Activated naive CD4-positive, alpha-beta T cell treated with anti-CD3 and anti-CD28 coated beads for 36 hours (primary cell): ENCODE measurements around the gene RIOK2. TPM values are rescaled to one million over a fixed set of nuclear protein-coding genes. Genes with fewer than 3 reads are reported as not detected.
"Not testable (repeated sequence)": the region's sequence is repeated elsewhere in the genome, so short reads cannot be mapped to it uniquely, and the experiment has no call there.

Source experiments
- CTCF ChIA-PET: fragments of 350-600 bp; sonication (Branson Sonifier 250); formaldehyde crosslinking; loops from one replicate; lab custom pipeline; 2021; ENCODE audit warnings: antibody characterized with exemption; lab: Charles Lee
- DNase-seq: peaks from one replicate; pipeline ENCODE4 v3.0.0-alpha.2; 2020
- H3K27ac Mint-ChIP-seq: one replicate; pipeline ENCODE4 v1.8.0; 2021; ENCODE audit warnings: mild to moderate bottlenecking, mixed read lengths
- H3K27me3 Mint-ChIP-seq: one replicate; pipeline ENCODE4 v1.8.0; 2021; ENCODE audit warnings: low read depth, mixed read lengths
- H3K36me3 Mint-ChIP-seq: one replicate; pipeline ENCODE4 v1.8.0; 2021; ENCODE audit warnings: low read depth, mixed read lengths
- H3K4me1 Mint-ChIP-seq: one replicate; pipeline ENCODE4 v1.8.0; 2021; ENCODE audit warnings: low read depth, mixed read lengths
- H3K4me3 Mint-ChIP-seq: one replicate; pipeline ENCODE4 v1.8.0; 2021; ENCODE audit warnings: mild to moderate bottlenecking, moderate library complexity, mixed read lengths
- H3K9me3 Mint-ChIP-seq: one replicate; pipeline ENCODE4 v1.8.0; 2021; ENCODE audit warnings: mixed read lengths
- intact Hi-C: fragments of 100-400 bp; cut with micrococcal nuclease; formaldehyde crosslinking; loops from one replicate; pipeline ENCODE4 v1.15.1; 2023
- total RNA-seq, 2 experiments: library from RNA; stranded (reverse); gene quantifications; one replicate each; pipeline ENCODE4 v1.2.3, GENCODE V29; 2021

RIOK2 gene
- total RNA-seq, 2 experiments from 2014 or later: 29.1 to 32.0 TPM

GRCh38 chr5:97193355-97193688 is 10.3 kb upstream of the RIOK2 start:
- H3K27me3 Mint-ChIP-seq: no peaks in the 10 kb centered on the region
- DNase-seq: no peak
- H3K4me1 Mint-ChIP-seq: peaks cover 5% of the 10 kb centered on the region
- peaks cover 4% of the 10 kb centered on the region for H3K36me3 Mint-ChIP-seq
- H3K9me3 Mint-ChIP-seq: peaks cover 4% of the 10 kb centered on the region
- intact Hi-C loops: no loop called here
- CTCF ChIA-PET: no interaction called here
- no peak overlapping the region for H3K27ac Mint-ChIP-seq
- H3K4me3 Mint-ChIP-seq: no peak overlapping the region

GRCh38 chr5:97192580-97193354 is 9.7 kb upstream of the RIOK2 start:
- intact Hi-C loops: no loop called here
- peaks cover 4% of the 10 kb centered on the region for H3K36me3 Mint-ChIP-seq
- H3K4me3 Mint-ChIP-seq: no peak overlapping the region
- H3K27ac Mint-ChIP-seq: no peak overlapping the region
- no peaks in the 10 kb centered on the region for H3K27me3 Mint-ChIP-seq
- peaks cover 5% of the 10 kb centered on the region for H3K4me1 Mint-ChIP-seq
- CTCF ChIA-PET: no interaction called here
- no peak for DNase-seq
- H3K9me3 Mint-ChIP-seq: peaks cover 5% of the 10 kb centered on the region

GRCh38 chr5:97191893-97192292 is 8.8 kb upstream of the RIOK2 start:
- Mint-ChIP-seq H3K4me1 (peaks cover 5% of the 10 kb centered on the region), H3K36me3 (peaks cover 4% of the 10 kb centered on the region), H3K27ac (no peak overlapping the region), H3K9me3 (peaks cover 5% of the 10 kb centered on the region), H3K4me3 (no peak overlapping the region), H3K27me3 (no peaks in the 10 kb centered on the region)
- intact Hi-C loops: no loop called here
- DNase-seq: no peak
- CTCF ChIA-PET: no interaction called here

- H3K27me3 Mint-ChIP-seq, DNase-seq, H3K36me3 Mint-ChIP-seq, H3K27ac Mint-ChIP-seq, H3K4me3 Mint-ChIP-seq, H3K9me3 Mint-ChIP-seq, CTCF ChIA-PET, H3K4me1 Mint-ChIP-seq: not testable (repeated sequence)
- intact Hi-C loops: loop anchor here (10.0 kb wide), 1 partner anchor 1225 kb away; the partner anchor contains the start of gene ELL2
These were observed 6.5 kb upstream of the RIOK2 start for GRCh38 chr5:97189523-97189922.

GRCh38 chr5:97183930-97184213 is 825 bp upstream of the RIOK2 start:
- CTCF ChIA-PET: interaction anchor here (0.7 to 0.8 kb wide), 3 partner anchors 22 to 118 kb away, joined by 3 read pairs; partner anchors contain the start of gene LIX1
- peaks cover 33% of the 10 kb centered on the region for H3K4me1 Mint-ChIP-seq
- no peak for DNase-seq
- peak overlapping the region; percentile 93 for H3K4me3 Mint-ChIP-seq
- intact Hi-C loops: loop anchor here (1.0 to 10.0 kb wide), 14 partner anchors 19 to 1849 kb away; partner anchors contain the start of genes CAST, CHD1, ELL2 and RFESD
- H3K27ac Mint-ChIP-seq: peak overlapping the region; percentile 99
- peaks cover 1% of the 10 kb centered on the region for H3K9me3 Mint-ChIP-seq
- H3K36me3 Mint-ChIP-seq: peaks cover 15% of the 10 kb centered on the region
- H3K27me3 Mint-ChIP-seq: no peaks in the 10 kb centered on the region

- no peak for DNase-seq
- Mint-ChIP-seq H3K4me3 (peak overlapping the region; percentile 93), H3K27me3 (no peaks in the 10 kb centered on the region), H3K9me3 (no peaks in the 10 kb centered on the region), H3K36me3 (peaks cover 22% of the 10 kb centered on the region), H3K27ac (peak overlapping the region; percentile 99), H3K4me1 (peaks cover 33% of the 10 kb centered on the region)
- CTCF ChIA-PET: interaction anchor here (0.6 to 0.7 kb wide), 3 partner anchors 26 to 568 kb away, joined by 3 read pairs; no protein-coding TSS in a partner anchor
- intact Hi-C loops: loop anchor here (1.0 to 10.0 kb wide), 14 partner anchors 17 to 1850 kb away; partner anchors contain the start of genes CAST, CHD1, ELL2 and RFESD
These were observed 412 bp downstream of the RIOK2 start for GRCh38 chr5:97182571-97183099.

GRCh38 chr5:97181856-97182545 is 1.0 kb downstream of the RIOK2 start:
- no peak for DNase-seq
- intact Hi-C loops: loop anchor here (2.0 to 10.0 kb wide), 5 partner anchors 365 to 1851 kb away; partner anchors contain the start of genes ELL2 and RFESD
- CTCF ChIA-PET: interaction anchor here (0.6 kb wide), 2 partner anchors 25 to 49 kb away, joined by 3 read pairs; no protein-coding TSS in a partner anchor
- H3K27me3 Mint-ChIP-seq: no peaks in the 10 kb centered on the region
- H3K9me3 Mint-ChIP-seq: no peaks in the 10 kb centered on the region
- peaks cover 22% of the 10 kb centered on the region for H3K36me3 Mint-ChIP-seq
- peaks cover 33% of the 10 kb centered on the region for H3K4me1 Mint-ChIP-seq
- peak overlapping the region; percentile 99 for H3K27ac Mint-ChIP-seq
- peak overlapping the region; percentile 93 for H3K4me3 Mint-ChIP-seq

GRCh38 chr5:97179457-97179856 is 3.6 kb downstream of the RIOK2 start:
- H3K4me1 Mint-ChIP-seq: peaks cover 31% of the 10 kb centered on the region
- DNase-seq, H3K27me3 Mint-ChIP-seq, H3K27ac Mint-ChIP-seq, H3K9me3 Mint-ChIP-seq, H3K4me3 Mint-ChIP-seq, intact Hi-C loops, CTCF ChIA-PET: not testable (repeated sequence)
- H3K36me3 Mint-ChIP-seq: peaks cover 32% of the 10 kb centered on the region

GRCh38 chr5:97172227-97172626 is 10.8 kb downstream of the RIOK2 start:
- peaks cover 30% of the 10 kb centered on the region for H3K36me3 Mint-ChIP-seq
- no peak overlapping the region for H3K4me3 Mint-ChIP-seq
- H3K27ac Mint-ChIP-seq: peak overlapping the region; percentile 63
- CTCF ChIA-PET: interaction anchor here (1.4 kb wide), 1 partner anchor 303 kb away, joined by 3 read pairs; no protein-coding TSS in a partner anchor
- intact Hi-C loops: no loop called here
- peaks cover 18% of the 10 kb centered on the region for H3K4me1 Mint-ChIP-seq
- no peaks in the 10 kb centered on the region for H3K27me3 Mint-ChIP-seq
- H3K9me3 Mint-ChIP-seq: no peaks in the 10 kb centered on the region
- DNase-seq: no peak

- CTCF ChIA-PET: interaction anchor here (1.4 kb wide), 1 partner anchor 303 kb away, joined by 3 read pairs; no protein-coding TSS in a partner anchor
- H3K9me3 Mint-ChIP-seq: no peaks in the 10 kb centered on the region
- intact Hi-C loops: no loop called here
- peak overlapping the region; percentile 63 for H3K27ac Mint-ChIP-seq
- H3K4me1 Mint-ChIP-seq: peaks cover 18% of the 10 kb centered on the region
- H3K36me3 Mint-ChIP-seq: peaks cover 28% of the 10 kb centered on the region
- no peak for DNase-seq
- no peak overlapping the region for H3K4me3 Mint-ChIP-seq
- H3K27me3 Mint-ChIP-seq: no peaks in the 10 kb centered on the region
These were observed 11.3 kb downstream of the RIOK2 start for GRCh38 chr5:97171703-97172102.

GRCh38 chr5:97167435-97167834 is 15.6 kb downstream of the RIOK2 start:
- H3K27me3 Mint-ChIP-seq: no peaks in the 10 kb centered on the region
- intact Hi-C loops: loop anchor here (10.0 kb wide), 1 partner anchor 1303 kb away; no protein-coding TSS in a partner anchor
- no peaks in the 10 kb centered on the region for H3K9me3 Mint-ChIP-seq
- H3K27ac Mint-ChIP-seq: peak overlapping the region; percentile 83
- peaks cover 22% of the 10 kb centered on the region for H3K36me3 Mint-ChIP-seq
- peaks cover 26% of the 10 kb centered on the region for H3K4me1 Mint-ChIP-seq
- H3K4me3 Mint-ChIP-seq: no peak overlapping the region
- CTCF ChIA-PET: interaction anchor here (2.0 kb wide), 1 partner anchor 298 kb away, joined by 6 read pairs; no protein-coding TSS in a partner anchor
- DNase-seq: no peak

GRCh38 chr5:97165726-97166125 is 17.3 kb downstream of the RIOK2 start:
- Mint-ChIP-seq H3K36me3 (peaks cover 19% of the 10 kb centered on the region), H3K4me3 (no peak overlapping the region), H3K27me3 (no peaks in the 10 kb centered on the region), H3K4me1 (peaks cover 22% of the 10 kb centered on the region), H3K9me3 (no peaks in the 10 kb centered on the region), H3K27ac (peak overlapping the region; percentile 69)
- DNase-seq: no peak
- CTCF ChIA-PET: interaction anchor here (0.8 to 1.5 kb wide), 4 partner anchors 15 to 416 kb away, joined by 3 to 5 read pairs (median 4); no protein-coding TSS in a partner anchor
- intact Hi-C loops: loop anchor here (1.0 to 10.0 kb wide), 2 partner anchors 18 to 1301 kb away; partner anchors contain the start of gene RIOK2
